Measurements from ENCODE around the gene BOC.
"Not testable (repeated sequence)": the region's sequence is repeated elsewhere in the genome, so short reads cannot be mapped to it uniquely, and the experiment has no call there.

The BOC gene, protein sequence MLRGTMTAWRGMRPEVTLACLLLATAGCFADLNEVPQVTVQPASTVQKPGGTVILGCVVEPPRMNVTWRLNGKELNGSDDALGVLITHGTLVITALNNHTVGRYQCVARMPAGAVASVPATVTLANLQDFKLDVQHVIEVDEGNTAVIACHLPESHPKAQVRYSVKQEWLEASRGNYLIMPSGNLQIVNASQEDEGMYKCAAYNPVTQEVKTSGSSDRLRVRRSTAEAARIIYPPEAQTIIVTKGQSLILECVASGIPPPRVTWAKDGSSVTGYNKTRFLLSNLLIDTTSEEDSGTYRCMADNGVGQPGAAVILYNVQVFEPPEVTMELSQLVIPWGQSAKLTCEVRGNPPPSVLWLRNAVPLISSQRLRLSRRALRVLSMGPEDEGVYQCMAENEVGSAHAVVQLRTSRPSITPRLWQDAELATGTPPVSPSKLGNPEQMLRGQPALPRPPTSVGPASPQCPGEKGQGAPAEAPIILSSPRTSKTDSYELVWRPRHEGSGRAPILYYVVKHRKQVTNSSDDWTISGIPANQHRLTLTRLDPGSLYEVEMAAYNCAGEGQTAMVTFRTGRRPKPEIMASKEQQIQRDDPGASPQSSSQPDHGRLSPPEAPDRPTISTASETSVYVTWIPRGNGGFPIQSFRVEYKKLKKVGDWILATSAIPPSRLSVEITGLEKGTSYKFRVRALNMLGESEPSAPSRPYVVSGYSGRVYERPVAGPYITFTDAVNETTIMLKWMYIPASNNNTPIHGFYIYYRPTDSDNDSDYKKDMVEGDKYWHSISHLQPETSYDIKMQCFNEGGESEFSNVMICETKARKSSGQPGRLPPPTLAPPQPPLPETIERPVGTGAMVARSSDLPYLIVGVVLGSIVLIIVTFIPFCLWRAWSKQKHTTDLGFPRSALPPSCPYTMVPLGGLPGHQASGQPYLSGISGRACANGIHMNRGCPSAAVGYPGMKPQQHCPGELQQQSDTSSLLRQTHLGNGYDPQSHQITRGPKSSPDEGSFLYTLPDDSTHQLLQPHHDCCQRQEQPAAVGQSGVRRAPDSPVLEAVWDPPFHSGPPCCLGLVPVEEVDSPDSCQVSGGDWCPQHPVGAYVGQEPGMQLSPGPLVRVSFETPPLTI

DNA sequence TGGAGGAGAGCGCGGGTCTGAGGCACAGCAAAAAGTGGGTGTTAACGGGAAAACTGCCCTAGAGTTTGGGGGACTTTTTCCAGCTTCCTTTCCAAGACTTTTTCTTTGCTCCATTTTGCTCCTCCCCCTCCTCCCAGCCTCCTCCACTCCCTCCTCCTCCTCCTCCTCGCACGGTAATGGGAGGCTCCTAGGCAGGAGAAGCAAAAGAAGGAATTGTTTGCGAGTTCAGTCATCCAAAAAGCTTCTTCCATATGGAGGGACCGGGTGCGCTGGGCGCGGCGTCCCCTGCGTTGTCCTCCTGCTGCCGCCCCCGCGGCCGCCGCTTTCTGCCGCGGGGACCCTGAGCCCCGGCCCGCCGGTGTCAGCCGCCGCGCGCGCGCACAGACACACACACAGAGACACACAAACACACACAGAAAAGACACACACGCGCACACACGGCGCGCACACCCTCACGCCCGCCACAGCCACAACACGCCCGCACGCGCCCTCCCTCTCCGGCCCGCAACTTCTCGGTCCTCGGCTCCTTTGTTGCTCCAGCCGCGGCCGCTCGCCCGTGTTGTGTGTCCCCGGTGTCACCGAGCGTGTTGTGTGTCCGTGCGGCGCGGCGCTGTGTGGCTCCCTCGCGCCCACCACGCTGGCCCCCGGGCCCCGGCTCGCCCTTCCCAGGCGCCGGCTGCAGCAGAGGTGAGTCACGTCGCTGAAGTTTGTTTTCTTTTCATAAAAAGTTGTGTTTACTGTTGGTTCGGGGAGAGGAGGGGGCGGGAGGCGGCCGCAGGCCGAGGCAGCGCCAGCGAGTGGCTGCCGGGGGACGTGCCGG is at the start of gene BOC:
Gene BOC (plus strand): TSS at position 228 of the 820 bp plus-strand sequence. CDS start 38,246 bp downstream, outside the sequence.
- DNase-seq (ENCODE audit: low read depth in 2 of 2): no peak

DNA sequence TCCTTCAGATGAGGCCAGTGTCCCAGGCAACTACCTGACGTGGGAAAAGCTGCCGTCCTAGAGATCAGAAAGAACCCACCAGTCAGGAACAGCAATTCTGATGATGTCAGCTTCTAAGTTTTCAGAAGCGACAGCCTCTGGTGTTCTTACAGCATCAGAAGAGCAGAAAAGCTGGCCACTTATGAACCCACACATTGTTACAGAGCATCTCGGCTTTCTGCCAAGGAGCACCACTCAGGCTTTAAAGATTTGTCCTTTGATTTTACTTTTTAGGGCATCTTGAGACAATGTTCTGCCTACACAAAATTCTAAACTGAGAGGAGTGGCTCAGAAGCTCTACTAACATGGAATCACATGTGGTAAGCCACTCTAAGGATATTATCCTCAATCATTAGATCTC is 49.7 kb upstream of the BOC start:
- no peak for DNase-seq (ENCODE audit: low read depth in 2 of 2)

DNA sequence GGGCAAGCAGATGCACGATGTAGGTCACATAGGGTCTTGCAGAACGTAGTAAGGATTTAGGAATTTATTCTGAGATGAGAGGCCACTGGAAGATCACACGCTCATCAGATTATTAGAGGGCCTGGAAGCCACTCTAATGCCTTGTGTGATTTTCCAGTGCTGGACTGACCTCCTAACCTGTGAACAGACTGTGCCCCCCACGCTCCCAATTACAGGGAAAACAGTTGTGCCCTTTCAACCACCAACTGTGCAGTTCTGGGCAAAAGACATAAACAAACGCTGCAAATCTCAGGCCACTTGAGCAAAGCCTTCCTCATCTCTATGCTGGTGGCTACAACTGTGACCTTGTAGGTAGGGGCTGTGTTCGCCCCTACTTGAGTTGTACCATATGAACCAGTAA is 48.2 kb upstream of the BOC start:
- no peak for DNase-seq (ENCODE audit: low read depth in 2 of 2)

DNA sequence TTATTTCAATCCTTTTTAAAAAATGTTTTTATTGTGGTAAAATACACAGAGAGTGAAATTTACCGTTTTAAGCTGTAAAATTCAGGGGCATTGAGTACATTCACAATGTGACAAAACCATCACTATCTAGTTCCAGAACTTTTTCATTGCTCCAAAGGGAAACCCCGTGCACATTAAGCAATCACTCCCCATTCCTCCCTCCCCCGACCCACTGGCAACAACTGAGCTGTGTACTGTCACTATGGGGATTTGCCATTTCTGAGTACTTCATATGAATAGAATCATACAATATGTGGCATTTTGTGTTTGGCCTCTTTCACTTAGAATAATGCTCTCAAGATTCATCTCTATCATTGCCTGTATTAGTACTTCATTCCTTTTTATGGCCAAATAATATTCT is 45.5 kb upstream of the BOC start:
- DNase-seq (ENCODE audit: low read depth in 2 of 2): no peak

DNA sequence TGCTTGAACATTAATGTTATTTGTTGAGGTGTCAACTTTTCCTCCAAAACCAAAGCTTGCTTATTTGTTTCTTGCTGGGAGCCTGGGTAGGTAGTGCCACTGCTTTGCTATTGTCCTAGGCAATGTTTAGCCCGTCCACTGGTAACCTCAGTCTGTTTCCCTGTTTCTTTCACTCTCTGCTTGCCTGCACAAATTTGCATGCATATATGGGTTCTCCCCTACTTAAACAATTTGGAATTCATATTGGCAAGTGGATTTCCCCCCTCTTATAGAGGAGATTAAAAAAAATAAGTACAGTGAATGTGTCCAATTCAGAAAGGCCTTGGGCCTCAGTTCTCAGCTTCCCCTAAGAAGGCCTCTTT is 45.0 kb upstream of the BOC start:
- DNase-seq (ENCODE audit: low read depth in 2 of 2): no peak

DNA sequence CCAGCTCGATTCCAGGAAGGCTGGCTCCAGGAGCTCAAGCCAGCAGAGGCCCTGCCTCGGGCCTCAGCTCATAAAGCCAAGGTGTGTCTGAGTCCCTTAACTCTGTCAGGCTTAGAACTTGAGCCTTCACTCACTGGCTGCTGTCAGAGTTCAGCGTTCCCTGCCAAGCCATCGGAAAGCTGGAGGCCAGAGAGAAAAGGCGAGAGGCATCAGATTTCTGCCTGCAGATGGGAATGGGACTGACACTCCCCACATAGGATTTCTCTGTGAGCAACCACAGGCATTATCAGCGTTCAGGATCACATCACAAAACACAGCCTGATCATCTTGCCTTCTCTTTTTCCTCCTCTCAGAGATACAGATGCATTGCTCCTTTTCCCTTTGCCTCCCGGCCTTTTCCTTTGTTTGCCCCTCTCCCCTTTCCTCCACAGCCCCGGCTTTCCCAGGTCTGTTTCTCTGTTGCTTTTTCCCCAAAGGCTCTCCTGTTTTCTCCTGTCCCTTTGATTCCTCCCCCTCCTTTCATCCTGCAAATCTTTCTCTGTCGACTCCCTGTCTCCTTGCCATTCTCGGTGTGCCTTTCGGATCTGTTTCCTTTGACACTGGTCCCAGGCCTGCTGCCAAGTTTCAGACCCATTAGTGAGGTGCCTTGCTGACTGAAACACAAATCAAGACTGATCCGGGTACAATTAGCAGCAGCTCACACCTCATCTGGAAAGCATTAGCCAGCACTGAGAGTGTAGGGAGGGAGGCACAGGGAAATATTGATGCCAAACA is 44.5 kb upstream of the BOC start:
- no peak for DNase-seq (ENCODE audit: low read depth in 2 of 2)

DNA sequence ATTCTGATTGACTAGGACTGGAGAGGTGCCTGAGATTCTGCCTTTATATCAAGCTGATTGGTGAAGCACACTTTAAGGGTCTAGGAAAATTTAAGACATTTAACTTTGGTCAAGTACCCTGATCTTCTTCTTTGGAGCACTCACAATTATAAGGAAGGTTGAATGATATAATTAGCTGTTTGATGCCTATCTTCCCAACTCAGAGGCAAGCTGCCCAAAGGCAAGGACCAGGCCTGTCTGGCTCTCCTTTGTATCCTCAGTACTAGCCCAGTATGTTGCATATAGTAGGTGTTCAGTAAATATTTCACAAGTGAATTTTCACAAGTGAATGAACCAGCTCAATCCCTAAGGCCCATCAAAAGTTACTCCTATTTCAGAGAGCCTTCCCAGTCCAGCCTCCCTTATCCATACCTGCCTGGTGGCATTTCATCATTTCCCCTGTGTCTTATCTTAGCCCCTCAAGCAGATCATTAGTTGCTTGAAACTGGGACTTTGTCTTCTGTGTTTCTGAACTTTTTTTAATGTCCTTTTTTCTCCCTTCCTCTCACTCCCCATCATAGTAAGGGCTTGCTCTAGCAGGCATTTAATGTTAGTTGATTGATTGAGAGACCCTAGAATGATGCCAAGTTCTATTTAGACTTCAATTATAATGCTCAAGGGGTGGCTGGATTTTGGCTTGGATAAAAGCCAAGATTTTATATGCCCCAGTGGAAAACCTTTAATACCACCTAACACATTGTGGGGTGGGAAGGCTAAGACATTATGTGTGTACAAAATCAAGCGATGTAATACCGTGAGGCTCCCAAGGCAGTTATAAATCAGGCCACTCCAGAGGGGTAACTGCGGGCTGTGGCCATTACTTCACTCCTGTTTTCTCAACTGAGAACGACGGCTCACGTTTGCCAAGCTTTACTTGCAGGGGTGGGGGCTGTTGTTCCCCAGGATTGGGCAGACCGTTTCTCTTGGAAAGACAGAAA is 43.2 kb upstream of the BOC start:
- no peak for DNase-seq (ENCODE audit: low read depth in 2 of 2)

DNA sequence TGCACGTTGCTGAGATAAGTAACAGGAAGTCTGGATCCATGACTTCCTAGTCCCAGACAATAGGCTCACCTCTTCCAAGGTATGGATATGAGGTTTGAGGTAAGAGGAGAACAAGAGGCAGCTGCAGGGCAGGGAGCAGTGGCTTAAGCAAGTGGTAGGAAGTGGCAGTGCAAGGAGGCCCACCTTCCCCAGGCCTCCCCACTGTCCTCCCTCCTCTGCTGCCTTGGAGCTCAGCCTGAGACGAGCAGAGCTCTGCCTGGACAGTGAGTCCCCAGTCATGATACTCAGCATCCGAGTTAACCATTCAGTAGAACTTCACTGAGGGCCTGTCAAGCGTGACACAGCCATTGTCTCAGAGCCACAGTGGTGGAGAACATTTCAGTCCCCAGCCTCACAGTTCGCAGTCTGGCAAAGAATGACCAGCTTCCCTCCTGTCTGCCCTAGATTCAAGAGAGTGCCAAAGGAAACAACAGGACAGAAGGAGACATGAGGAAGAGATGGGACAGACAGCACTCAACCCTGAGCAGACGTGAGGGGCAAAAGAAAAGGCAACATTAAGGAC is 41.4 kb upstream of the BOC start:
- DNase-seq (ENCODE audit: low read depth in 2 of 2): no peak

DNA sequence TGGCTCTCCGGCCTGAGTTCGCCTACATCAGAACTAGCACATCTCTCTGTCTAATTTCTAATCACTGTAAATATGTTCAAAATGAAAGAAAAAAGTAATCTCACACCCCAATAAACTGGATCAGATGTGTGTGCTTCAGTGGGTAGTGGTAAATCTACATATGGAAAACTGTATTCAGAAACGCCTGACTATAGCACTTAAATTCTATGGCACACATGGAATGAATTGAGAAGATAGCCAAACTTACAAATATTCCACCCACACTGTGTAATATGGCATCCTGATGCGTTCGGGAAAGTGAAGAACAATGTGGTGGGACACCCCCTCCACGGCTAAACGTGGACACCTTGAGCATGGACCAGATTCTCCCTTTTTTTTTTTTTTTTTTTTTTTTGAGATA is 40.6 kb upstream of the BOC start:
- DNase-seq (ENCODE audit: low read depth in 2 of 2): no peak

DNA sequence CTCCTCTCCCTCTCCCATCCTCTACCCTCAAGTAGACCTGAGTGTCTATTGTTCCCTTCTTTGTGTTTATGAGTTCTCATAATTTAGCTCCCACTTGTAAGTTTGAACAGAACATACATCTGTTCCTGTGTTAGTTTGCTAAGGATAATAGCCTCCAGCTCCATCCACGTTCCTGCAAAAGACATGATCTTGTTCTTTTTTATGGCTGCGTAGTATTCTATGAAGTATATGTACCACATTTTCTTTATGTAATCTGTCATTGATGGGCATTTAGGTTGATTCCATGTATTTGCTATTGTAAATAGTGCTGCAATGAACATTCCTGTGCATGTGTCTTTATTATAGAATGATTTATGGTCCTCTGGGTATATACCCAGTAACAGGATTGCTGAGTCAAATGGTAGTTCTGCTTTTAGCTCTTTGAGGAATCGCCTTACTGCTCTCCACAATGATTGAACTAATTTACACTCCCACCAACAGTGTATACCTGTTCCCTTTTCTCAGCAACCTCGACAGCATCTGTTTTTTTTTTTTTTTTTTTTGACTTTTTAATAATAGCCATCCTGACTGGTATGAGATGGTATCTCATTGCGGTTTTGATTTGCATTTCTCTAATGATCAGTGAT is 39.6 kb upstream of the BOC start:
- DNase-seq (ENCODE audit: low read depth in 2 of 2): not testable (repeated sequence)

DNA sequence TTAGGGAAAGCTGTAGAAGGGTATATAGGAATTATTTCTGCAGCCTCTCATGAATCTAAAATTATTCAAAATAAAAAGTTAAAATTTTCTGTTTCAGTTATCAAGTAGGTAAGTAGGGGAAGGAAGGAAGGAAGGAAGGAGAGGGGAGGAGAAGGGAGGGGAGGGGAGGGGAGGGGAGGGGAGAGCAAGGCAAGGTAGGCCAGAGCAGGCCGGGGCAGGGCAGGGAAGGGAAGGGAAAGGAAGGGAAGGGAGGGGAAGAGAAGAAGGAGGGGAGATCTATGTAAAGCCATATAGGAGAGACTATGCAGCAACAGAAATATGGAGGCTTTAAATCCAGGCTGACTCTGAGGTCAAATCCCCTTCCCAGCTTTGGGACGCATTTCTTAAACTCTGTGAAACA is 38.3 kb upstream of the BOC start:
- no peak for DNase-seq (ENCODE audit: low read depth in 2 of 2)

DNA sequence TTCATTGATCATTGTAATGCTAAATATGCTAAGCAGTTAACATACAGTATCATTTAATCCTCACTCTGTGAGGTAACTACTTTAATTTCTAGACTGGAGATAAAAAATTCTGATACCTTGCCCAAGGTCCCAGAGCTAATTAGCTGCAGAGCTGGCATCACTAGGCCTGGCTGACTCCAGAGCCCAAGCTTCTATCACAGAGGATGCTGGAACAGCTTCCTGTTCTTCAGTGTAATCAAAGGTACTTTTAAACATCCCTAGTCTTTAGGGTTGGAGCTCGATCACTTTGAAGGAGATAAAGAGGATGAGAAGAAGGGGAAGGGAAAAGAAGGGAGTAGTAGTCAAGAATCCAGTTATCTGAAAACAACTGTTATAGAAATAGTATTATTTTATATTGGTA is 37.1 kb upstream of the BOC start:
- no peak for DNase-seq (ENCODE audit: low read depth in 2 of 2)

DNA sequence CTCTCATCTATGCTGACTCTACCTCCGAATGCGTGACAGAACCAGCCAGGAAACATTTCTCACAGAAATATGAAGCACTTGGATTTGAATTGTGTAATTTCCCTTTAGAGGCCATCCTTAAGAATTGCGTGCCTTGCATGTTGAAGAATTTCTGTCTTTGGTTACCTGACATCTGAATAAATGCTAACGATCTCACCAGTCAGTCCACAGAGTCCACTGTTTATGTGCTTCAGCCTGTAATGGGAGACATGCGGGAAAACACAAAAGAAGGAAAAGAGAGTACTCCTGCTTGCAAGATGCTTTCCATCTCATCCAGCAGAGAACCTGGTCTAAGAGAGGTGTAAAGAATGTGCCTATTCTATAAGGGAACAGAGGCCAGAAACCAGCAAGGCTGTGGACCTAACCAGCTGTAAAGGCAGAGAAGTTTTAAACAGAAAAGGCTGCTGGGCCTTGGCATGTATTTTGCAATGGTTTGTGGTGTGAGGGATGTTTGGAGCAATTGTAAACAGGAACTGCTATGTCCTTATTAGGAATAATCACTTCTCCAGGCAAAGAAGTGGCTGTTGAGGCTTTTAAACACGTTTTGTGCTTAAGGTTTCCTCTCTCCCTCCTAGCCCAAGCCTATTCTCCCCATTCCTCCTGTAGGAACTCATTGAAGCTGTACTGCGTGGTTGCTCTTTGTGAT is 36.4 kb upstream of the BOC start:
- no peak for DNase-seq (ENCODE audit: low read depth in 2 of 2)

DNA sequence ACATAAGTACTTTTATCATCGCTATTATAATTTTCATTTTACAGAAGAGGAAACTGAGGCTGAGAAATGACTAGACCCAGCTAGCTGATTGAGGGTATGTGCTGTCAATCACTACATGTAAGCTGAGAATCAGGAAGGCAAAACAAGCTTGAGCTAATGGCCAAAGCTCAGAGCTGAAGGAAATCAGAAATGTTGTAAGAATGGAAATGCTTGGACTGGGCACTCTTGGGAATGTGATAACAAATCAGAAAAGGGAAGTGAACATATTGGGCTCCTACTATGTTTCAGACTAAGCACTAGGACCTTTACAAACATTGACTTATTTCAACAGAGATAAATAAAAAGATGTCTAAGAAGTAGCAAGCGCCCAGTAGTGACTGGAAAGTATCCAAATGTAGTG is 33.8 kb upstream of the BOC start:
- DNase-seq (ENCODE audit: low read depth in 2 of 2): no peak

DNA sequence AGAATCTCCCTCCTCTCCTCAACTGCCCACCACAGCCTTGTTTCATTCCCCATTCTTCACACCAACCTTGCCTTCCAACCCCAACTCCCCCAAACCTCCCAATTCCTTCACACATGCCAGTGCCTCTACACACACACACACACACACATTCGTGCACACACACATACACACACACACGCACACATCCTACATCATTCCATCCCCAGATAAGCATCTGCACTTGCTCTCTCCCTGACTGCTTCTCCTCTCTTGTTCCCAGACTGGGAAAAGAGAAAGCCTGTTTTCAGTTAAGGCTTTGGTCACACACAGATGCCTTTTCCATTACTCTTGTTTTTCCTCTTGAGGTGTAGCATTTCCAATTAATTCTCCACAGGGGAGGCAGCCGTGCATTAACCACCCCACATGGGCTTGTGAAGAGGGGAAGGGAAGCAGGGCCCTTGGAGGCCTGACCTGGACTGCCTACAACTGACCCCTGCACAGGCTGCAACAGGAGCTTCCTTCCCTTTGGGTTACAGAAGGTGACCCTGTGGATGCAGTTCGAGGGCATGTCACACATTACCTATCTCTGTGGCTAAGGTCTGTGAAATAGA is 32.0 kb upstream of the BOC start:
- DNase-seq (ENCODE audit: low read depth in 2 of 2): no peak

DNA sequence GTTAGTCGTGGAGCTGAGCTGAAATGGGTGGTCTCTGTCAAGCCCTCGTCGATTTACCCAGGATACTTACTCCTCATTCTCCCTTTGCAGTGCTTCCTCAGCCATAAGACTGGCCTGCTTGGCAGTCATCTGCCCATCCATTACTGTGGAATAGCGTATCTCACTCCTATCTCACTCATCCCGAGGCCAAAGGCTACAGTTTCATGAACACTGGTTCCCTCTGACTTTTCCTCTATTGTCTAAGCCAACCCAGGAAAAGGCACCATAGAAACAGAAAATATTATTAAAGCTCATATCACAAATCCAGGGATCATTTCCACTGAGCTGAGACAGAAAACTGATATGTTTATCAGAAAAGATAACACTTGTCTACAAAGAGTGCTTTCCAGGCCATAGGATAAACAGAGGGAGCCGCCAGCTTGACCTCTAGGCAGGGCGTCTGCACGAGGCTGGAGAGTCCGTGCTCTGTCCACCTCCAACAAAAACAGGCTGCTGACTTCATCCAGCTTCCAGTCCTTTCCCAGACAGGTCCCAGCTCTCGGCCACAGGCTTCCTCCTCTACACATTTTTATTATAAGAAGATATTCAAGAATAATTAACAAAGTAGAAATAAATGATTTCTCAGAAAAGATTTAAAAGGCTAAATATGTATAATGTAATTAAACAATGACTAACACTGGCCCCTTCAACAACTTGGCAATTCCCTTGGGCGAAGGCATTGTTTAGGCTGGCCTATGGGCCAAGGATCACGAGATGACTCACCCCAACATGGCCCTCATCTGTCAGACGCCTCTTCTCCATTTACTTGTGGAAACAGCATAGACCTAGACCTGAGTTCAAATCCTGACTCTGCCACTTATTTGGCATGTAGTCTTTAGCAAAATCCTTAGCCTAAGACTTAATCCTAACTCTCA is 27.4 kb upstream of the BOC start:
- no peak for DNase-seq (ENCODE audit: low read depth in 2 of 2)
